GM19452 (cell line): ENCODE results near the gene PRDM11.

Experiments used
- ATAC-seq: cut with Tn5 transposase; IDR thresholded peaks from one replicate; pipeline ENCODE4 v1.9.1; 2021; ENCODE audit not compliant: unreplicated experiment

The PRDM11 gene

GRCh38 chr11:45209000-45209879 is 62.8 kb downstream of the PRDM11 start:
- no peak for ATAC-seq

GRCh38 chr11:45209891-45210699 is 63.7 kb downstream of the PRDM11 start:
- ATAC-seq: no peak

- ATAC-seq: no peak
Observed at GRCh38 chr11:45210846-45211245, 64.4 kb downstream of the PRDM11 start.

- ATAC-seq: no peak
Observed at GRCh38 chr11:45211732-45212131, 65.3 kb downstream of the PRDM11 start.

- no peak for ATAC-seq
Observed at GRCh38 chr11:45212566-45213315, 66.3 kb downstream of the PRDM11 start.

- ATAC-seq: no peak
Observed at GRCh38 chr11:45213316-45213665, 66.9 kb downstream of the PRDM11 start.

GRCh38 chr11:45213717-45214116 is 67.3 kb downstream of the PRDM11 start:
- ATAC-seq: no peak

GRCh38 chr11:45215098-45215865 is 68.8 kb downstream of the PRDM11 start:
- ATAC-seq: no peak

GRCh38 chr11:45216031-45216430 is 69.6 kb downstream of the PRDM11 start:
- ATAC-seq: no peak

GRCh38 chr11:45216901-45217300 is 70.5 kb downstream of the PRDM11 start:
- no peak for ATAC-seq

GRCh38 chr11:45217991-45218390 is 71.6 kb downstream of the PRDM11 start:
- no peak for ATAC-seq

GRCh38 chr11:45218705-45219104 is 72.3 kb downstream of the PRDM11 start:
- ATAC-seq: no peak

GRCh38 chr11:45219411-45219810 is 73.0 kb downstream of the PRDM11 start:
- ATAC-seq: no peak

- ATAC-seq: no peak
Observed at GRCh38 chr11:45223496-45223895, 77.1 kb downstream of the PRDM11 start.

- ATAC-seq: no peak
Observed at GRCh38 chr11:45224766-45225165, 78.3 kb downstream of the PRDM11 start.

- no peak for ATAC-seq
Observed at GRCh38 chr11:45225277-45225676, 78.8 kb downstream of the PRDM11 start.

GRCh38 chr11:45225961-45226871 is 79.8 kb downstream of the PRDM11 start:
- ATAC-seq: no peak

- ATAC-seq: no peak
Observed at GRCh38 chr11:45226901-45227300, 80.5 kb downstream of the PRDM11 start.

- no peak for ATAC-seq
Observed at GRCh38 chr11:45227836-45228235, 81.4 kb downstream of the PRDM11 start.
